BJ (cell line): ENCODE data around the gene FBH1. TPM values are rescaled to one million over a fixed set of nuclear protein-coding genes. Genes with fewer than 3 reads are reported as not detected.
"Not testable (repeated sequence)": the region's sequence is repeated elsewhere in the genome, so short reads cannot be mapped to it uniquely, and the experiment has no call there.

Experiments used
- CTCF ChIA-PET: fragments of 350-600 bp; formaldehyde crosslinking; extraction: SDS; loops from one replicate; lab custom pipeline; 2021; ENCODE audit warnings: antibody characterized with exemption, inconsistent platforms; lab: Yijun Ruan, JAX
- POLR2A ChIA-PET: fragments of 300-600 bp; sonication (Branson Sonifier 250); formaldehyde crosslinking; extraction: SDS; loops from one replicate; lab custom pipeline; 2021; ENCODE audit warnings: antibody characterized with exemption; lab: Charles Lee
- DNase-seq: peaks from one replicate; pipeline ENCODE4 v3.0.0-alpha.2; 2011; ENCODE audit warnings: low read depth
- H3K27me3 ChIP-seq: 2 replicates; pipeline ENCODE4 v1.6.0; 2011; ENCODE audit warnings: low read length; ENCODE audit not compliant: control insufficient read depth, insufficient read depth
- H3K36me3 ChIP-seq: 2 replicates; pipeline ENCODE4 v1.5.1; 2011; ENCODE audit warnings: low read length; ENCODE audit not compliant: control insufficient read depth, insufficient read depth
- H3K4me3 ChIP-seq: 2 replicates; pipeline ENCODE4 v1.5.1; 2011; ENCODE audit warnings: low read depth, mild to moderate bottlenecking, control low read depth, low read length
- CTCF ChIP-seq: IDR thresholded peaks from 2 replicates; pipeline ENCODE4 v1.5.1; 2011; ENCODE audit warnings: low read depth, mild to moderate bottlenecking, control low read depth, inconsistent platforms, low read length, moderate library complexity; ENCODE audit not compliant: insufficient read depth
- polyA plus RNA-seq: library from polyadenylated mRNA; depleted of rRNA; stranded (reverse); fragments of >200 nt; gene quantifications from 2 replicates; pipeline ENCODE4 v1.2.3, GENCODE V29; 2011

Gene FBH1
- polyA plus RNA-seq, 1 experiment: 82.5 TPM

GRCh38 chr10:5844345-5845055, 45.5 kb upstream of the FBH1 start:
- Histone ChIP-seq H3K27me3 (peaks cover 3% of the 10 kb centered on the region; the same call in 1 of the 2 replicates), H3K4me3 (peak overlapping the region; percentile 15; the same call in 1 of the 2 replicates), H3K36me3 (no peaks in the 10 kb centered on the region)
- CTCF ChIA-PET: interaction anchor here (2.0 kb wide), 1 partner anchor 13 kb away, joined by 7 read pairs; no protein-coding TSS in a partner anchor
- POLR2A ChIA-PET: no interaction called here
- no peak for TF ChIP-seq CTCF
- peak; percentile 74 for DNase-seq

- H3K4me3 ChIP-seq, H3K27me3 ChIP-seq, H3K36me3 ChIP-seq, POLR2A ChIA-PET, DNase-seq, CTCF ChIA-PET: not testable (repeated sequence)
Observed at GRCh38 chr10:5846667-5847066, 43.4 kb upstream of the FBH1 start.

- no peak for TF ChIP-seq CTCF
- CTCF ChIA-PET: no interaction called here
Observed at GRCh38 chr10:5854131-5854475, 35.9 kb upstream of the FBH1 start.

GRCh38 chr10:5855979-5856700, 33.9 kb upstream of the FBH1 start:
- POLR2A ChIA-PET: interaction anchor here (0.6 kb wide), 1 partner anchor 45 kb away, joined by 3 read pairs; no protein-coding TSS in a partner anchor
- Histone ChIP-seq H3K27me3 (no peaks in the 10 kb centered on the region), H3K36me3 (no peaks in the 10 kb centered on the region), H3K4me3 (no peak overlapping the region)
- CTCF ChIA-PET: no interaction called here
- no peak for TF ChIP-seq CTCF
- DNase-seq: no peak

More at GRCh38 chr10:5854131-5854475, 35.9 kb upstream of the FBH1 start:
- Histone ChIP-seq H3K4me3 (no peak overlapping the region), H3K27me3 (no peaks in the 10 kb centered on the region), H3K36me3 (no peaks in the 10 kb centered on the region)
- POLR2A ChIA-PET: no interaction called here
- no peak for DNase-seq

- Histone ChIP-seq H3K36me3 (no peaks in the 10 kb centered on the region), H3K4me3 (no peak overlapping the region), H3K27me3 (no peaks in the 10 kb centered on the region)
- POLR2A ChIA-PET: no interaction called here
- no peak for TF ChIP-seq CTCF
- DNase-seq: no peak
- CTCF ChIA-PET: no interaction called here
Observed at GRCh38 chr10:5856701-5857004, 33.4 kb upstream of the FBH1 start.
